Left kidney (tissue), 2 donors: ENCODE results near the gene RAB37. TPM values are rescaled to one million over a fixed set of nuclear protein-coding genes. Genes with fewer than 3 reads are reported as not detected.

Experiments
- DNase-seq: peaks from one replicate; pipeline ENCODE4 v3.0.0-alpha.2; 2013
- polyA plus RNA-seq: library from polyadenylated mRNA; unstranded; fragments of 120-200 nt; gene quantifications from one replicate; pipeline ENCODE4 v1.2.1, GENCODE V29; 2013; ENCODE audit not compliant: insufficient read length

Gene RAB37
- polyA plus RNA-seq, 1 donor: 6.6 TPM

DNA sequence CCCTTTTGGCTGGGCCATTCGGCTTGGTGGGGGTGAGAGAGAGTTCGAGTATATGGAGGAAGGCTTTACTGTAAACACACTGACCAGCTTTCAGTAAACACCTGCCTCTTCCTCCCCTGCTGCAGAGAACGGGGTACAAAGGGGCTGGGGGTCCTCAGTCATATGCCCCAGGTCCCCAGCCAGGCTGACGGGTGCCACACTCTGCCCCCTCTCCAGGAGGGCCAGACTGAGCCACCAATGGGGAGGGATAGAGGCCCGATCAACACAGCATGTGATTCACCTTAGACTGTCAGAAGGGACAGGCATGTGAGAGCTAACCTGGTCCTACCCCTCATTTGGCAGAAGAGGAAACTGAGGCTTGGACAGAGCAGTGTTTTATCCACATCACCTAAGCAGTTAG is 24.4 kb downstream of the RAB37 start:
- DNase-seq: no peak

GRCh38 chr17:74761931-74762330 is 24.9 kb downstream of the RAB37 start:
- DNase-seq: no peak

GRCh38 chr17:74763565-74764387 is 26.7 kb downstream of the RAB37 start:
- peak; percentile 82 for DNase-seq

DNA sequence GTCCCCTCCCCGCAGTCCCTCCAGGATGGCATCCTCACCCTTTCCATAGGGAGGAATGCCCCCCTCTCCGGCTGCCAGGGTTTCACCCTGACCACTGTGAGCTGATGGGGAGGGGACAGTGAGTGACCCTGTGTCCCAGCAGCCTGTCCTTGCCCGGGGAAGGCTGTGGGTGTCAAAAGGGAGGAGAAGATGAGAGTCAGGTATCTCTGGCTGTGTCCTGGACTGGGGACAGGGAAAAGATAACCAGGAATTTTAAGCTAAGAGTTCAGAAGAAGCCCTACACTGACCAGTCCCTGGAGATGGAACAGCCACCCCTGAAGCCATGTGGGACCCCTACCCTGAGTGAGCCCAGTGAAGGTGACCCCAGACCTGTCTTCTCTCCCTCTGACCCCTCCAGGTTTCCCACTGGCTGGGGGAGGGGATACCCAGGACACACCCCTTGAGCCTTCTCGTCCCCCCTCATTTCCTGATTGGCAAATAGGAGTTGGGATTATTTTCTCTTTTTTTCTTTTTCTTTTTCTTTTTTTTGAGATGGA is 27.8 kb downstream of the RAB37 start:
- DNase-seq: no peak

GRCh38 chr17:74766413-74766812 is 29.4 kb downstream of the RAB37 start:
- DNase-seq: no peak

- DNase-seq: no peak
Observed at GRCh38 chr17:74767111-74767516, 30.1 kb downstream of the RAB37 start.

DNA sequence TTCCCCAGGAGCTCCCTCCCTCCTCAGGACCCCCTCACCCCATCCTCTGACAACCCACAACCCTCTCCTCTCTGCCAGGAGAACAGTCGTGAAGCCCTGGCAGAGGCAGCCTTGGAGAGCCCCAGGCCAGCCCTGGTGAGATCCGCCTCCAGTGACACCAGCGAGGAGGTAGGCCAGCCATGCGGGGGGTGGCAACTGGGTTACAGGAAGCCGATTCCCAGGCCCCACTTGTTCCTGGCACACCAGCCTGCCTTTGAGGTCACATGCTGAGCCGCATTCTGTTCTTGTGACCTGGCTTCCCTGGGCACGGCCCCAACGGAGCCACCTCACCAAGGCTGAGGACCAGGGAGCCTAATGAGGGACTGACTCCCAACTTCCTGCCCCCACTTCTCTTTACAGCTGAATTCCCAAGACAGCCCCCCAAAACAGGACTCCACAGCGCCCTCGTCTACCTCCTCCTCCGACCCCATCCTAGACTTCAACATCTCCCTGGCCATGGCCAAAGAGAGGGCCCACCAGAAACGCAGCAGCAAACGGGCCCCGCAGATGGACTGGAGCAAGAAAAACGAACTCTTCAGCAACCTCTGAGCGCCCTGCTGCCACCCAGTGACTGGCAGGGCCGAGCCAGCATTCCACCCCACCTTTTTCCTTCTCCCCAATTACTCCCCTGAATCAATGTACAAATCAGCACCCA is 31.2 kb downstream of the RAB37 start:
- no peak for DNase-seq

DNA sequence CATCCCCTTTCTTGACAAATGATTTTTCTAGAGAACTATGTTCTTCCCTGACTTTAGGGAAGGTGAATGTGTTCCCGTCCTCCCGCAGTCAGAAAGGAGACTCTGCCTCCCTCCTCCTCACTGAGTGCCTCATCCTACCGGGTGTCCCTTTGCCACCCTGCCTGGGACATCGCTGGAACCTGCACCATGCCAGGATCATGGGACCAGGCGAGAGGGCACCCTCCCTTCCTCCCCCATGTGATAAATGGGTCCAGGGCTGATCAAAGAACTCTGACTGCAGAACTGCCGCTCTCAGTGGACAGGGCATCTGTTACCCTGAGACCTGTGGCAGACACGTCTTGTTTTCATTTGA is 31.7 kb downstream of the RAB37 start:
- DNase-seq: no peak

DNA sequence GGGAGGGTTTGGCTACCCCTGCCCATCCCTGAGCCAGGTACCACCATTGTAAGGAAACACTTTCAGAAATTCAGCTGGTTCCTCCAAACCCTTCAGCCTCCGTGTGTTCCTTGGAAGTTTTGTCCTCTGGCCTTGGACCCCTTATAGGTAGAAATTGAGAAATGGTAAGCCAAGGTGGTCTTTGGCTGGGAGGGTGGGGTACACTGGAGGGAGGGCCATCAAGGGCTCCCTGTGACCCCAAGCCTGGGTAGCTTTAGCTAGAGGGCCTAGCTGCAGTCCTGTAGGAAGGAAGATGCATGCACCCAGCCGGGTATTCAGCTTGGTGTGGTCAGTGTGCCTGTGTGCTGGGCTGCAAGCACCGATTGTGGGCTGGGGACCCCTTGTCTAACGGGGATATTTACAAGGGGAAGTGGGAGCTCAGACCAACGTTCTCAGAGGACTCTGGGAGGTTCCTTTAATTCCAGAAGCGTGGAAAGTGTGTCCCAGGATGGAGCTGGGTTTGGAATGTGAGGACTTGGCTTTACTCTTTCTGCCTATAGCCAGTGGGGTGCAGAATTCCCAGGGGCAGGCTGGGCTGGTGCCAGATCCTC is 32.3 kb downstream of the RAB37 start:
- no peak for DNase-seq

DNA sequence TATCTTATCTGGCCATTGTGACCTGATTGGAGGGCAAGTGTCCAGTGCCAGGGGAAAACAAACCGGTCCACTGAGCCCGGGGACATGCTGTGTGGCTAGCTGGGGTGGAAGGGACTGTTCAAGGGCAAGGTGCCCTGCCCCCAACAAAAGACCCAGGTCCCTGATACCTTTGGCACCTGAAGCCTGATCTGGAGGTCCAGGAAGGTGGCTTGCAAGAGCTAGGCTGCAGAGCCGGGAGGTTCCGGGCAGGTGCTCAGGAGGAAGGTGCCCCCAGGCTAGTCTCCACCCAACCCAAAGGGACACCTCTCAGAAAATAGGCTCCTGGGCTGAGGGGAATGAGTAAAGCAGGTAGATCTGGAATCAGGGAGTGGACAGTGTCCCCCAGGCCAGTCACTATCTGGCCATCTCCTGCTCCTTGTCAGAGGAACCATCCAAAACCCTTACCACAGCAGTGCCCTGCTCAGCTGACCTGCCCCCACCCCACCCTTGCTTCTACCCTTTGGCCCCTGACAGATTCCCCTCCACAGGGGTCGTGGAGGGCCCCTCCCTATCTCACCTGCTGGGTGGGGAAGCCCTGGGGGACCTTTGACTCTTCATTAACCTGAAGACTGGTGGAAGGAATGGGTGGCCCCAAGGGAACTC is 32.9 kb downstream of the RAB37 start:
- DNase-seq: no peak

GRCh38 chr17:74770498-74771318 is 33.7 kb downstream of the RAB37 start:
- DNase-seq: no peak

GRCh38 chr17:74771319-74771914 is 34.4 kb downstream of the RAB37 start:
- DNase-seq: no peak

DNA sequence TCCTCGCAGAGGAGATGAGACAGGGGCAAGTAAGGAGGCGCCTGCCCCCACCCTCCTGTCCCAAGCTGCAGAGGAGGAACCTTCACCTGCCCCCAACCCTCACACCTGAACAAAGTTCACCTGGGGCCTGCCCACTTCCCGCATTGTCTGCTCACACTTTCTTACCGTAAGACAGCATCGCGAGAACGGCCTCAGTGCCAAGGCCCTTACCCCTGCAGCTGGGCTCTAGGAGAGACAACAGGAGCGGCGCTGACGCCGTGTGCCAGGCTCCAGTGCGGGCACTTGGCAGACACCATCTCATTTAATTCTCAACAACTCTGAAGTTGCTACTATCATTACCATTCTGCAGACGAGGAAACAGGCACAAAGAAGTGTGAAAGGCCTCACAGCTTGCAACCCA is 35.0 kb downstream of the RAB37 start:
- no peak for DNase-seq

DNA sequence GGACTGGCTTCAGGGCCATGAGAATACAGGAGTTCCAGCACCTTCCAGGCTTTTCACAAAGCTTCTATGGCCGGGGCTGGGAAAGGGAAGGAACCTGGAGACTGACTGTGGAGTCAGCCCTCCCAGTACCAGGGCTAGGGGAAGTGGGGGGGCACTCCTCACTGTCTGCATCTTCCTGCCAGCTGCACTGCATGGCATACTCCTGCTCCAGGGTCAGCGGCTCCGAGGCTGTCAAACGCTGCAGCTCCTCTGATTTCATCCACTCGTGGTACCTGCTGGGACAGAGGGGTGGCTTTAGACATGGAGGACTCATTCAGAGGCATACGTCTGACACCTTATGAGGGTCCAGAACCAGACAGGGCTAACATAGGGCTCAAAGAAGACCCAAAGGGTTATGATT is 36.4 kb downstream of the RAB37 start:
- DNase-seq: no peak

DNA sequence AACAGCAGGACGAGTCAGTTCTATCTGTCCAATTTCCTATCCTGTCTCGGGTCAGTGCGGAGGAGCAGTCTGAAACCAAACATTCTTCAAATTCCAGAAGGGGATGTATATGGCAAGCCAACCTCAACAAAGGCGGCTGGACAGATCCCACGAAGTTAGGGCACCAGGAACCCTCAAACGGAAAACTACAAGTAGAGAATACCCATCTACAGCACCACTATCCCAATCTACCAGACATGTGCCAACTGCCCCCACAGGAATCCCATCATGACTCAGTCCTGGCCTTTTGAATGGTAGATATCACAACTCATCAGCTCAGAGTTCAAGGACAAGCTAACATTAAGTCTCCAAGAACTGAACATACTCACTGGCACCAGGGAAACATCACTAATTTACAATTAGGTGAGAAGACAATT is 36.8 kb downstream of the RAB37 start:
- DNase-seq: no peak

DNA sequence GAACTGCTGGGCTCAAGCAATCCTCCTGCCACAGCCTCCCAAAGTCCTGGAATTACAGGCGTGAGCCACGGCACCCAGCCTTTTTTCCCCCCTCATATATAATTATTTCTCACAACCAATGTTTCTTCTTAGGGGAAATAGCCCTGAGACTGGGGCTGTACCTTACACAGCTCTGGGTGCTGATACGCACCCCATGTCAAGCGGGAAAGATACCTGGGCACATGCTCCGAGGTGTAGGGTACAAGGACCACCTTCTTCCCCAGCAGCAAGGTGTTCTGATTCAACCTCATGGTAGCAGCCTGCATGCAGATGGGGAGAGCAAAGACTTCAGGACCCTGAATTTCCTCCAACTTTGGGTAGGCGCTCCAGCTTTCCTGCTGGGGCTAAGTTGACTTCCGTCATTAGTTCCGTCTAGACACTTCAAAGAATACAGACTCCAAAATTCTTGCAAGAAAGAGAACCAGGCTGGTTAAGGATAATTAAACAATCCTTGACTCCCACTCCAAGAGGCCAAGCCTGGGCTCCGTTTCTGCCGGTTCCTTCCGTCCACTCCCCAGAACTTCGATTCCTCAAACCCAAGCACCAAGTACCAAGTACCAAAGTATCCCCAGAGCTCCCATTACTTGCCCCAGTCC is 38.5 kb downstream of the RAB37 start:
- DNase-seq: no peak

- peak; percentile 94 for DNase-seq
Observed at GRCh38 chr17:74776044-74776962, 39.2 kb downstream of the RAB37 start, which contains the start of gene NAT9. Gene NAT9, minus strand, starts transcription at chr17:74776345. Its CDS starts 647 bp downstream, at chr17:74775698.

DNA sequence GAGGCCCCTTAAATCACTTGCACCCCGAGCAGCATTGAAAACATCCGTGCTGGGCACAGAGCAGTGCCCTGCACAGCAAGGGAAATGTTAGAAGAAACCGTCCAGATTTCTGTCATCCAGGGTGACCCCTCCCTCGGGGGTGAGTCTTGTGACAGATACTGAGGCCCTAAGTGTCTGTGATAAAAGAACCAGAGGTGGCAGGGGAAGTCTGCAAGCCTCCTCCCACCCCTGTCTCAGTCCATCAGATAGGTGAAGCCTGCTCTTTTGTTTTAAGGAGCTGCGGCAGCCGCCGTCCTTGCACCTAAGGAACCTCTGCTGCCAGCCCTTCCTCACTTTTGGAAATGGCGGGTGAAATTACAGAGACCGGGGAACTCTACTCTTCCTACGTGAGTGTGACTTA is 39.9 kb downstream of the RAB37 start:
- no peak for DNase-seq

DNA sequence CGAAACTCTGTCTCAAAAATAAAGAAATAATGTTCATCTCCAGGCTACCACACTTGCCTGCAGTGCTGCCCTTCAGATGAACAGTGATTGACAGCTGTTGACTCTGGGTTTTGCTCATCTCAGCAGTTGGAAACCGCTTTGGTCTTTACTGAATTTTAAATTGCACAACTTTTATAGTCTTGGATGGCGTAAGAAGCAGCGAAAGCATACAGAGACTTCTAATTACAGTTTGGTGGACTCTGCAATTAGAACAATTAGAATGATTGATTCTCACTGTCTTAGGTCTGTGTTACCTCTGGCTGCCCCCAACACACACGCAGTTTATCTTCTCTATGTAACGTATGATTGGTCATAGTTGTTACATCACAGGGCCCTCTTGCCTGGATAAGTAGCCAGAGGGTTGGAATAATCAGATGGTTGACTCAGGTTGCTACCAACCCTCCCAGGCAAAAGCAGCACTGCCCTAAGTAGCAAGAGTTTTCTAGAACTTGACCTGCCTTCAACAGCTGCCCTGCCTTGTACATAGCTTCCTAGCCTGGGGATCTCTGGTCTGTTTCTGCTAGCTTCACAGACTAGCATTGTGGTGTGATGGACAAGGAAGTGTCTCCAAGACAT is 41.0 kb downstream of the RAB37 start:
- no peak for DNase-seq
